Gastrocnemius medialis (tissue), 4 donors: ENCODE measurements around the gene AKR1C2.

Source experiments
- CTCF ChIP-seq, 5 experiments: fragments of 450-650 bp in 3 of 5; fragments of 200-600 bp in 2 of 5; sonication (generic) in 2 of 5; IDR thresholded peaks in 4 of 5; conservative IDR thresholded peaks in 1 of 5; 1 replicate in 4 of 5; 2 replicates in 1 of 5; pipeline ENCODE4 v1.5.1; 2016 to 2019; ENCODE audit warnings: antibody characterized with exemption in 5 of 5, mild to moderate bottlenecking in 3 of 5, moderate library complexity in 3 of 5
- POLR2A ChIP-seq, 2 donors: fragments of 450-650 bp; IDR thresholded peaks; one replicate each; pipeline ENCODE4 v1.6.1; 2017; ENCODE audit warnings: antibody characterized with exemption in 2 of 2, mild to moderate bottlenecking in 2 of 2, moderate library complexity in 2 of 2

GRCh38 chr10:4939224-4940072 lies 64.2 kb downstream of the AKR1C2 start:
- no peak for TF ChIP-seq CTCF (IDR thresholded peaks at IDR 0.05 in 4 of 5, conservative IDR thresholded peaks at IDR 0.05 in 1 of 5)
- no peak for TF ChIP-seq POLR2A (IDR thresholded peaks at IDR 0.05)
